Raji (cell line): ENCODE data around the gene ALOXE3.

Source experiments
- POLR2A ChIP-seq: IDR thresholded peaks from 2 replicates; pipeline ENCODE4 v1.6.1; 2011; ENCODE audit warnings: low read depth, low read length, control low read depth; ENCODE audit not compliant: insufficient read depth

ALOXE3 gene

DNA sequence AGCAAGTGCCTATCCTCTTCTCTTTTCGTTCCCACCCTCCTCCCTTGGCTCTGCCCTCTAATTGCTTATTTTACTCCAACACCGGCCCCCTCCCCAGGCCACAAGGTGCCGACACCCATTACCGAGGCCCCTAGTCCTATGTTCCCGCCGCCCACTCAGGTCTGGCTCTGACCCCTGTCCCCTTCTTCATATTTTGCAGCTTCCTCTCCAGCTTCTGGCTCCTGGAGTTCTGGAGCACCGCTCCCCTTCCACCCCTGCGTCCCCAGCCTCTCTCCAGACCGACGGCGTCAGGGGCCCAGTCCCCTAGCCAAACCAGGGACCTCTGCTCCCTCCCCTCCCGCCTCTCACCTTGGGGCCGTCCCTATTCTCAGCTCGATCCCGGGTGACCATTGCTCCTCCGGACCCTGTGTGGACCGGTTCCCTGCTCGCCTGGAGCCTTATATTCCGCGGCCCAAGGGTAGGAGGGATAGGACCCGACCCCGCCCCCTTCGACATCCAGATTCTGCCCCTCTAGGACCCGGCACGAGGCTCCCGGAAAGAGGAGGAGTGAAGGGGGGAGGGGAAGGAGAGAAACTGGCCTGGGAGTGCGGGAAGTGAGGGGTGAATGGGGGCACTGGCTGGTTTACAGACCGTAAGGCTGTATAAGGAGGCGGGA is 5.5 kb upstream of the ALOXE3 start, which contains the start of gene HES7:
HES7 (minus strand) TSS at position 412 of the 655 bp plus-strand sequence; CDS start at position 390, 22 bp downstream.
- no peak for TF ChIP-seq POLR2A

DNA sequence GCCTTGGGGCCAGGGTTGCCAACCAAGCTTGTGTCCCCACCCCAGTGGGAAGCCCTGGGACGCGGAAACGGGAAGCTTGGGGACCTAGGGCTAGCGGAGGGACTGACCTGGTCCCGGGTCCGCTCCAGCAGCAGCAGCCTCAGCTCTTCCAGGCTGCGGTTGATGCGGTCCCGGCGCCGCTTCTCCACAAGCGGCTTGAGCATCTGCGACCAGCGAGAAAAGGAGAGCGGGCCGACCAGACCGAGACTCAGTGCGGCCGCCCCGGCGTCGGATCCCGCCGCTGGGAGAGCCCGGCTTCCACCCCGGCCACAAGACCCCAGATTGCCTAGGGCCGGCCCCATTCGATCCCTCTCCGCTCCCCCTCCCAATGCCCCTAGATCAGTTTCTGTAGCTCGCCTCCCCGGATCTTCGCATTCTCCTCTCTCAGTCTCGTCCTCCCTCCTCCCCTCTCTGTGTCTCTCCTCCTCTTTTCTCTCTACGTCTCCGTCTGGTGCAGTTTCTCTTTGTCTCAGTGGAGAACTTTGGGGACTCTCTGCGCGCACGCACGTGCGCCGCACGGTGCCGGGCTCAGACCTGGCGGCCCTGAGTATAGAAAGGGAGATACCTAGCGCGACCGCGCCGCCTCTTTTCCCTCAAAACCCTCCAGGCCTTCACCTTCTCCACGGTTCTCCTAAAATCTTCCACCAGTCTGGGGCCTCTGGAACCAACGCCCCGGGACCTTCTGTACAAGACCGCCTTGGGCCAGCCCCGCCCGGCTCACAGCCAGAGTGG is 4.8 kb upstream of the ALOXE3 start:
- no peak for TF ChIP-seq POLR2A

DNA sequence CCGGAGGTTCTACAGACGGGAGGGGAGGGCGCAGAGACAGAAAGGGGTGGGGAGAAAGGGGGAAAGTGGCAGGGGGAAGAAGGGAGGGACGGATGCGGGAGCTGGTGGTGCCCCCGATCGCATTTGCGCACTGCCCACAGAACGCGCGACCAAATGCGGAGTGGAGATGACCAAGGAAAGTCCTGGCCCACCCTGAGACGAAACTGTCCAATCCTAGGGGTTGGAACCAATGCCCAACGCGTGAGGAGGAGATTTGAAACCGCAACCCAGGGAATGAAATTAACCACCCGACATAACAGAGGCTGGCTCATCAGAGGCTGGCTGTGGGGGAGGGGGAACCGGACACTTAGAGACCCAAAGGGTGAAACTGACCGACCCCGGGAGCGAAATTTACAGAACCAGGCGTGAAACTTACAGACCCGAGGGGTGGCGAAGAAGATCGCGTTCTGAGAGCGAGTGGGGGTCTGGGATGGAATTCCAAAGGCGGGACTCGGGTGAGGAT is 4.2 kb upstream of the ALOXE3 start:
- TF ChIP-seq POLR2A, result no peak

DNA sequence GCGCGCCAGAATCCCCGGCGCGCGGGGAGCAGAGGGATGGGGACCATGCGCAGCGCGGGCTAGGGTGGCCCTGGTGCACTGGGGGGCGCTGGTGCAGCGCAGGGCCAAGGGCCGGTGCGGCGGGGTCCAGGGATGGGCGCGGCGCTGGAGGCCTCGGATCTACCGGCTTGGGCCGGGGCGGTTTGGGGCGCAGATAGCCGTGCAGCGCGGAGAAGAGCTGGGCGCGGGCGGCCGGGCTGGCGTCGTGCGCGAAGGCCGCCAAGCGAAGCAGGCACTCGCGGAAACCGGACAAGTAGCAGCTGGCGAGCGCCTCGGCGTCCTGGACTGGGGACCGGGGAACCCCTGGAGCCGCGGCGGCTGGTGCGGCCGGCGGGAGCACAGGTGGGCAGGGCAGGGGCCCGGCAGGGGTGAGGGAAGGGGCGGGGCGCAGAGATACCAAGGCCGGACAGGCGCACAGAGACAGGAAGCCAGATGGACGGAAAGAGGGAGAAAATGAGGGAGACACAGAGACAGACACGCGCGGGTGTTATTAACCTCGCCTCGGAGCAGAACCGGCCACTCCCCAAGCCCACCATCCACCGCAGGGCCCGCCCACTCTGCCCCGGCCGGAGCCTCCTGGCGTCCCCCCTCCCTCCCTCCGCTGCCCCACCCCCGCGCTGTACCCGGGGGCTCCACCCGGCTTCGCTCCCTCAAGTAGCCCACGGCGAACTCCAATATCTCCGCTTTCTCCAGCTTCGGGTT is 3.5 kb upstream of the ALOXE3 start:
- peak; percentile 24; the same call in 1 of the 2 replicates for TF ChIP-seq POLR2A

DNA sequence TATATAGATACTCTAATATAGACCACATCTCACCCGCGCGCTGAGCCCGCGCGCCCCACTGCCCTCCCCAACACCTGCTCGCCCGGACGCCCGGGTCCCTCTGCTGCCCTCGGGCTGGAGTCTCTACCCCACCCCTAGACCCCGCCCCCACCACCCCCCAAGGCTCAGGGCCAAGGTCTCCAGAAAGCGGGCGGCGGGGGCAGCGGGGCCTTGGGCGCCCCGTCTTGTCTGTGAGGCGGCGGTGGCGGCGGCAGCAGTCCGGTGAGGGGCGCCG is 3.0 kb upstream of the ALOXE3 start:
- TF ChIP-seq POLR2A, result no peak

DNA sequence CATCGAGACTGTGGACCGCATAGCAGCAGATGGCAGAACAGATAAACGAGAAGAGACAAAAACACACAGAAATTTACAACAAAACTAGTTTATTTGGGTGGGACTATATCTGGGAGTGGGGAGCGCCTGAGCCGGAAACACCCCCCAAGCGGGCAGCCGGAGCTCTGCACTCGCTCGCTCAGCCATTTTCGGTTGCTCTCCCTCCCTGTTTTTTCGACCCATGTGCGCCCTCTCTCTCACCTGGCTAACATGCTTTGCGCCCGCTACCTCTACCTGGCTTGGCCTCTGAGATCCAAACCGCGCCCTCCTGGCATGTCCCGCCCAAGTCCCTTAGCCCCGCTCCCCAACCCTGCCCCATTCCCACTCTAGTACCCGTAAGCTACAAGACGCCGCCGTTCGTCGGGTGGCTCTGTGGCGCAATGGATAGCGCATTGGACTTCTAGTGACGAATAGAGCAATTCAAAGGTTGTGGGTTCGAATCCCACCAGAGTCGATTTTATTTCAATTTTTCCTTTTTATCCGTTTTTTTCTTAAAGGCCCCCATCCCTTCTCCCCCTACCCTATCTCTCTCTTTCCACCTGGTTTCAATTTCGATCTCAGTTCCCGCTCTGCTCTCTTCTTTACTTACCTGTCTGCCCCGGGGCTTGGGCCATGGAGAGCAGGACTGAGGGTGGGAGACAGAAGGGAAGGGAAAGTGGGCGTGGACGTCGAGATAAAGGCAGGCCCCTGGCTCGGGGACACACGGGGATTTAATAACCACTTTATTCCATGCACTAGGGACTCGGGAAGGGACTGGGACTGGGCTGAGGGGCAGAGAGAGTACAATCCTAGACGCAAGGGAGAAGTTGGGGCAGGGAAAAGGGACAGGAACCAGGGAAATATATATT is 2.4 kb upstream of the ALOXE3 start:
- peak; percentile 41; the same call in 1 of the 2 replicates for TF ChIP-seq POLR2A

DNA sequence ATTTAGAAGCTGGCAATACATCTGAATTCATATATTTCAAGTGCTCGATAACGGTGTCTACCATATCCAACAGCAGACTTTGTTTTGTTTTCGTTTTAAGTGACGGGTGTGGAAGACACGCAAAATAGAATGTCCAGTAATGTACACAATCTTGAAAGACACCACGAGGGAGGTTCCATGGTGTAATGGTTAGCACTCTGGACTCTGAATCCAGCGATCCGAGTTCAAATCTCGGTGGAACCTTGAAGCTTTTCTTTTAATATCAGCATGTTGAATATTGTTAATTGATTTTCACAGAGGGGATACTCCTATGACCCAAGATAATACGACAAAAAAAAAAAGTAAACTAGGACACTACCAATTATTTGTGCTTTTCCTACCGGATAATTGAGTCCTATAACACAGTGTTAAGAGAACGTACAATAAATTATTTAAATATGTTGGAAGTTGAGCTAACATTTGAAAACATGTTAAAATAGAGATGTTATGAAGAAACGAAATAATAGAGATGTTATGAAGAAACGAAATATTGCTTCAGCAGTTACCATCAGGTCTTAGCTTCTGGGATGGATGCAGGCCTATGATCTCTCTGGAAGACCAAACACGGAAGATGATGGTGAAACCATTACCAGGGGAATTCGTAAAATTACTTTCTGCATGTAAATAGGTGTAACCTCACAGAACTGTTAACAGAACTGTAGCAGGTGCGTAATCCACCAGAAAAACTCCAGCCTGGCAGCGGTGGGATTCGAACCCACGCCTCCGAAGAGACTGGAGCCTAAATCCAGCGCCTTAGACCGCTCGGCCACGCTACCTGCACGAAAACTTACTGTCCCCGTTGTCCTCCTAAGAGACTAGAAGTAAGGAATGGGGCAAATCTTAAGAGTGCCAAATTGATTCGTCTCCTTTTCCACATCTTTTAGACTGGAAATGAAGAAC is 1.5 kb upstream of the ALOXE3 start:
- no peak for TF ChIP-seq POLR2A

DNA sequence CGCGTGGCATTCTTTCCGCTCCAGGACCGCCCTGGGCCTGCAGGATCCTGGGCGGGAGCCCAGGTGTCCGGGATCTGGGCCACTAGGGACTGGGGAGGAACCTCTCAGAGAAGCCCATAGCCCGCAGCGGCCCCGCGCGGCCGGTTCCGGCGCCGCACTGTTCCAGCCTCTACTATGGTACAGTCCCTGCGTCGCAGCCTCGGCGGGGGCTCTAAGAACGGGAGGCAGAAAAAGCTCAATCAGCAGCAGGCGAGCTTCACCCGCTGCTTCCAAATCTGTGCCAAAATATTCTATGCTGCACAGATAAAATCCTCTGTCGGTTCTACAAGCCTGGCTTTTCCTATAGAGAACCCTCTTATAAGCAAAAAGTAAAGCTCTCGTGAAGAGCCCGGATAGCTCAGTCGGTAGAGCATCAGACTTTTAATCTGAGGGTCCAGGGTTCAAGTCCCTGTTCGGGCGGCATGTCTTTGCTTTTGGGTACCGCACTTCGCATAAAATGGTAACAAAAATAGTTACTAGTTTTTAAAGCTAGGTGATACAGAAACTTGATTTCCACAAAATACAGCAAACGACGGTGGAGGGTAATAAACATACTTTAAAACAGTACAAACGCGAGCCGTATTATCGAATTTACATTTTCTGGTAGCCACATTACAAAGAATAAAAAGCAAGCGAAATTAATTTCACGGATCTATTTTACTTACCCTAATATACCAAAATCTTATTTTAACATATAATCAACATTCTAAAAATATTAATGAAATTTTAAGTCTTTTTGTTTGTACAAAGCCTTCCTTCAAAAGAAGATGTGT is 661 bp upstream of the ALOXE3 start:
- TF ChIP-seq POLR2A, result 0 out of 2 replicates have a peak, but pooled peaks have one; percentile 28

DNA sequence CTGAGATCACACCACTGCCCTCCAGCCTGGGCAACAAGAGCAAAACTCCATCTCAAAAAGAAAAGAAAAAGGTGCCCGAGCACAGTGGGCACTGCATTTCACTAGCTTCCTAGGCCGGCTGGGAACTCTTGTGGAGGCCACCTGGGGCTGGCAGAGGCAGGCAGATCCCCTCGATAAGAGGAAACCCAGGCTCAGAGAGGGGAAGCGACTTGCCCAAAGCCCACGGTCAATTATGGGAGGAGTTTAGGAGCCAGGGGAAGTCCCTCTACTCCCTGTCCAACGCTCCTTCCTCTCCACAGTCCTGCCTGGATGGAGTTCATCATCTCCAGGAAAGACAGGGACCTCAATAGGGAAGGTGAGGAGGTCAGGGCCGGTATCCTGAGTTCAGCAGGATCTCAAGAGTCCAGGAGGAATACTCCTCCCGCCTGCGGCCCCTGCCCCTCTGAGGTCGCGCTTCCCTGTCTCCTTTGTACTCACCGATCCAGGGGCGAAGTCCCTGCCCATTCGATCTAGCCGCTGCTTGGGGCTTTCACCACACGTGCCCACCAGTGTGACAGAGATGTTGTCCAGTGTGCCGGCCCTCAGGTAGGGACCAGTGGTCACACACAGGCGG is 841 bp downstream of the ALOXE3 start:
- no peak for TF ChIP-seq POLR2A

DNA sequence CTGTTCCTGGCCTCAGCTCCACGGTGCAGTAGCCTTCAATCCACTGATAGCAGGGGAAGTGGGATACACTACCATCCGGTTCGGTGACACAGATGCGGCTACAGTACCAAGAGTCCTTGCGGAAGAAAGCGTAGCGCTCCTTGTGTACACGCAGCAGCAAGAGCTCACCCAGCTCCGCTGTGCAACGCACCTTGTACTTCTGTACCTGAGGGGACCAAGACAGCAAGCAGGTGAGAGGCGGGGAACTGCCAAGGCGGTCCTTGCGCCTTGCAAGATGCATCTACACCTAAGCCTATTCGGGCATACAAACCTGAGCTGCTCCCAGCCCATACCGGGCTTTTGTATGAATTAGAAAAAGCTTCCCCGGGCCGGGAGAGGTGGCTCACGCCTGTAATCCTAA is 1.5 kb downstream of the ALOXE3 start:
- TF ChIP-seq POLR2A, result no peak

DNA sequence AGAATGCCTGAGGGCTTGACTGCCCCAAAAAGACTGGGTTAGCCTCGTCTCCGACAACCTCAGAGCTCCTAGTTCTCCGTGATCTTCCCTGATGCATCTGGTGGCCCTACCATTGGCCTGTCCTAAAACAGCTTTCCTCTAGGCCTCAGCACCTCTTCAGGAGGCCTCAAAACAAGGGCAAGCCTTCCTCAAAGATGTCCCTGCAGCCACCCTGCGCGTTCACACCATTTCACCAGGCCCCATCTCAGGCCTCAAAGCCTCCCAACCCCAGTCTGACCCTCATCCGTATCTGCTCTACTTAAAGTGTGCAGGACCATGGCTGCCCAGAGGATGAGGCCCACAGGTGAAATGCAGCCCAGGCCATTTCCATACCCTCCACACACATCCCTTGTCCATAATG is 7.4 kb downstream of the ALOXE3 start:
- no peak for TF ChIP-seq POLR2A

DNA sequence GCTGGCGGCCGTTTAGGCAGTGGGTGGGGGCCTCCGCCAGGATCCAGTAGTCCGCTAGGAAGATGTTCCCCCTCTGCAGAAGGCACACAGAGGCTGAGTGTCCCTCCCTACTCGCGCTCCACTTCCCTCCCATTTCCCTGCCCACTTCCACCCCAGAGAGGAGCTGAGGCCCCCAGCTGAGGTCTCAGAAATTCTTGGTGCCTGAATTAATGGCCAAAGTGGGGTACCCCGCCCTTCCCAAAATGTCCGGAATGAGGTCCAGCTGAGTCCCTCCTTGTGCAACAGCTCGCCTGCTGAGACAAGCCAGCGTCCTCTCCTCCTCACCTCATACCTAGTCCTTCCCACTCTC is 7.9 kb downstream of the ALOXE3 start:
- TF ChIP-seq POLR2A, result no peak
